ENCODE data around the gene GOLGA5. TPM values are rescaled to one million over a fixed set of nuclear protein-coding genes. Genes with fewer than 3 reads are reported as not detected.
"Not testable (repeated sequence)": the region's sequence is repeated elsewhere in the genome, so short reads cannot be mapped to it uniquely, and the experiment has no call there.

GOLGA5 gene
- total RNA-seq, 1 donor from 2014 or later, result 28.7 TPM

DNA sequence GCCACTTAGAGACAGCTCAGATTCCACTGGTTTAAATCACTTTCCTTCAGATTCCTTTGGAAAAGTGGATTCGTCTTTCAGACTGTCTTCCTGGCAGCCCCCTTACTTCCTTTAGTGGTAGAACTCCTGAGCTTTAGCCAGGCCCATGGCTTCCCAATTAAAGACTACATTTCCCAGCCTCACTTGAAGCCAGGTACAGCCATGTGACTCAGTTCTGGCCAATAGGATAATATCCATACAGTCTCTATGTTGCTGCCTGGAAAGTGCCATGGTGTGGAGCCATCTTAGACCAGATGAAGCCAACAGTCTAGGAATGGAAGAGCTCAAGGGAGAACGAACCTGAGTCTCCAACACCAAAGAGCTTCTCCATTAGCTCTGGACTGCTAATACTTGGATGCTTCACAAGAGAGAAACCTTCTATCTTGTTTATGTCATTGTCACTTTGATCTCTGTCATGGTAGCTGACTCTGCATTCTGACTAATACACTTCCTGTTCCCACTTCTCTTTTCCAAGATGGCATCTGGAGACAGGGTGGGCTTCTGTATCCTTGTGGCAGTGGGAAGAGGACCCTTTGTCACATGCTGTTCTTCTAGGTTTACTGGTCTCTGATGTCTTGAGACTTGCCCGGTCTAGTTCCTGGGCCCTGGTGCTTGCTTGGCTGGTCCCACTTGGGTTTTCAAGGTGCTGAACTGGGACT, 15.1 kb upstream of the GOLGA5 start:
- not testable (repeated sequence) for DNase-seq

DNA sequence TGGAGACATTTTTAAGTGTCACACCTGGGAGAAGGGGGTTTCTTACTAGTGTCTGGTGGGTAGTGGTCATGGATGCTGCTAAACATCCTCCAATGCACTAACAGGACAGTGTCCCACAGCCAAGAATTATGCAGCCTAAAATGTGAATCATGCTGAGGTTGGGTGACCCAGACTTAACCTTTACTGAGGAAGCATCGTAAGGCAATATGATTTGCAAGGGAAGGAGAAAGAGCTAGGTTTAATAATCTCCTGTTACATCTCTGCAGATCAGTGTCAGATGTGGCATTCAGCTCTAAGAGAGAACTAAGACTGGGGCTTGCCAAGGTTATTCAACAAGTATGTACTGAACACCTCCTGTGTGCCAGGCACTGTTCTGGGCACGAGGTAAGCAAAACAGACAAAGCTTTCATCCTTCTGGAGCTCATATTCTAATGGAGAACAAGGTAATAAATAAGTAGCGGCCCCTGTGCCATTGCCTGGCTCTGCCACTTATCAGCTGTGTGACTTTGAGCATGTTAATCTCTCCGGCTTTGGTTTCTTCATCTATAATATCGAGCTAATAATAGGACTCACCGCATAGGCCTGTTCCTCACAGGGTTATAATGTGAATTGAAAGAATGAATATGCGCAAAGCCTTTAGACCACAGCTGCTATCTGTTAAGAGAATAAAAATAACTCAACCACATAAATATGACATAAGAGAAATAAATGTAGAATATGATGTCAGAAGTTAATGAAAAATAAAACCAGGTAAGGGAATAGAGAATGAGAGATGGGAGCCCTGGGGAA, 13.5 kb upstream of the GOLGA5 start:
- DNase-seq, result no peak

DNA sequence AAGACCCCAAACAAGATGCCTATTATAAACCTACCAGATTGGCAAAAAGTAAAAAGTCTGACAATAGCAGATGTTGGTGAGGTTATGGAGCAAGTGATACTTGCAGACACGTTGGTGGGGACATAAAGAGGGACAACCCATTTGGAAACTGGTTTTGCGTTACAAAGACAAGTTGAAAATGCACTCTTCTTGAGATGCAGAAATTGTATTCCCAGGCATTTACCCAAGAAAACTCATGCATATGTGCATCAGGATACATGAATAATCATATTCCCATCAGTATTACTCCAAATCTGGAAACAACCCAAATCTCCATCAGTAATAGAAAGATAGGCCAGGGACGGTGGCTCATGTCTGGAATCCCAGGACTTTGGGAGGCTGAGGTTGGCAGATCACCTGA, 12.8 kb upstream of the GOLGA5 start:
- no peak for DNase-seq

DNA sequence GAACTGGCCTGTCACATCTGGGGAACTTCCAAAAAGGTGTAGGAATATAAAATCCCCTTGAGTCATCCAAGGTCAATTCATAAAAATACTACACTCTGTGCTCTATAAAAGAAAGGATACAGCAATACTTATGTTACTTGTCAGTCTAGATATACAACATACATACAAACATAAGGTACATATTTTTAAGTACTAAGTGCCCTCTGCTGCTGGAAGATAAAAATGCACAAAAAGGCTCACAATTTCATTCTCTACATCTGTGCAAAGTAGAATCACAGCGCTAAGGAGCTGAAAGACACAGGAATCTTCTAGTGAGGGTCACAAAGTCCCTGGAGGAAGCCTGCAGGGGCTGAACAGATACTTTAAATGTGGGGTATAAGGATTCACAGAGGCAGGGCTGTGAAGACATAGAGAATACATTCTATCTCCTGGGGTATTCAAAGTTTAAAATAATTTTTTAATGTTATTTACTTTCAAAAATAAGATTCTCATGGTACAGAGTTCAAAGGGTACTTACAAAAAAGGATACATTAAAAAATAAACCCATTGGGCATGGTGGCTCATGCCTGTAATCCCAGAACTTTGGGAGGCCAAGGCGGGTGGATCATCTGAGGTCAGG, 10.2 kb upstream of the GOLGA5 start:
- no peak for DNase-seq

DNA sequence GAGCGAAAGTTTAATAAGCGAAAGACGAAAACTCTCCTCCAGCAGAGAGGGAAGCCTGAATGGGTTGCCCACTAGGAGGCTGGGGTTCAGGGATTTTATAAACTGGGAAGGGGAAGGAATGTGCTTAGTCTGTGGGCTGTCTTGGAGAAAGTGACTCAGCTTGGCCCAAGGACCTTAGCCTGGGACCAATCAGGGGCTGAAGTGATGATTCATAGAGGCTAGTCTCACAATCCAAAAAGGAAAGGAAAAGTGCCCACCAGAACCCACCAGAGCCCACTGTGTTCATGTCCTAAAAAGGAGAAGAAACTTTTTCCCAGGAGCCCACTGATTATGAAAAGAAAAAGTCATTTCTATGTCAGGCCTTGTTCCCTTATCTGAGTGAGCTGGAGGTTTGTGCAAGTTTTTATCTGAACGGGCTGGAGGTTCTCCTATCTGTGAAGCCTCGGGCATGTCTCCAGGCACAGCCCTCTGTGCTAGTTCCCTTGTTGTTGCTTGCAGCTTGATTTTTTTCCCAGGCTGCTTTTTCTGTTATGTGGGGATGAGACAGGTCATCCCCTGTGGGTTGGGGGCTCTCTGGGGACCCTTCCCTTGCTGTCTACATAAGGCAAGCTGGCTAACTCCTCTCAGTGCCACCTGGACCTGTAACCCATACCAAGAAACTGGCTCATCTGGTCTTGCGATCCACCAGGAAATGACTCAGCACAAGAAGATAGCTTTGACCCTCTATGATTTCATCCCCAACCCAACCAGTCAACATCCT, 8.3 kb upstream of the GOLGA5 start:
- DNase-seq, result no peak

DNA sequence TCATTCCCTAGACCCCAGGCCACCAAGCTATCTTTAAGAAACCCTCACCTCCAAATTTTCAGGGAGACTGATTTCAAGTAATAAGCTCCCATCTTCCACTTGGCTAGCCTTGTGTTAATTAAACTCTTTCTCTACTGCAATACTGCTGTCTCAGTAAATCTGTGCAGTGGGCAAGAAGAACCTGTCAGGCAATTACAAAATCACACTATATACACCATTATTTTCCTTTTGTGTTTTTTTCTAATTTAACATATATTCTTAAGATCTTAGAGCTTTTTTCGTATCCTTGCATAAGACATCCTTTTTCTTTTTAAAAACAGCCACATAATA, 7.7 kb upstream of the GOLGA5 start:
- DNase-seq, result no peak

DNA sequence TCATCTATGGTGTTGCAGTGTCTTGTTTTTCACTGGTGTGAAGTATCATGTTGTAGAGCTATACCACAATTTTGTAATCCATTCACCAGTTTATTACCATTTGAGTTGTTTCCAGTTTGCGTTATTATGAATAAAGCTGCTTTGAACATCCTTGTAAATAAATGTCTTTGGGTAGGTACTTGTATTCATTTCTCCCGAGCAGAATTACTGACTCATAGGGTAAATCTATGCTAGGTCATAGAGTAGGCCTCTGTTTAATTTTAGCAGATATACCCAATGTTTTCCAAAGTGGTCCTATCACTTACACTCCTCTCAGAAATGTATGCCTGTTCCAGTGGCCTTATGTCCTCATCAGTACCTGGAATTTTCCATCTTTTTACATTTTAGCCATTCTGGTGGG, 6.6 kb upstream of the GOLGA5 start:
- no peak for DNase-seq

DNA sequence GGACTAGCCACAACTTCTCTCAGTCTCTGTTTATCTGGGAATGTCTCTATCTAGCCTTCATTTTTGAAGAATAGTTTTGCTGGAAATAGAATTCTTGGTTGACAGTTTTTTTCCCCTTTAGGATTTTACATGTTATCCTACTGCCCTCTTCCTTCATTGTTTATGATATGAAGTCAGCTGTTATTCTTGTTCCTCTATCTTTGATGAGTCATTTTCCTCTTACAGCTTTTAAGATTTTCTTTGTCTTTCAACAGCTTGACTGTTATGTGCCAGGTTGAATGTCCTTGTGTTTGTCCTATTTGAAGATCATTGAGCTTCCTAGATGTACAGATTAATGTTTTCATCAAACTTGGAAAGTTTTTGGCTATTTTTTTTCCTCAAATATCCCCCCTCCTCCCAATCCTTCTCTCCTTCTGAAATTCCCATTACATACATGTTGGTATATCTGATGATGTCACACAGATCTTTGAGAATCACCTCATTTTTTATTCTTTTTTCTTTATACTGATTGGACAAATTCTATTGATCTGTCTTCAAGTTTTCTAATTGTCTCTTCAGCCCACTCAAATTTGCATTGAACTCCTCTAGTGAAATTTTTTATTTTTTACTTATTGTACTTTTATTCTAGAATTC, 4.5 kb upstream of the GOLGA5 start:
- no peak for DNase-seq

DNA sequence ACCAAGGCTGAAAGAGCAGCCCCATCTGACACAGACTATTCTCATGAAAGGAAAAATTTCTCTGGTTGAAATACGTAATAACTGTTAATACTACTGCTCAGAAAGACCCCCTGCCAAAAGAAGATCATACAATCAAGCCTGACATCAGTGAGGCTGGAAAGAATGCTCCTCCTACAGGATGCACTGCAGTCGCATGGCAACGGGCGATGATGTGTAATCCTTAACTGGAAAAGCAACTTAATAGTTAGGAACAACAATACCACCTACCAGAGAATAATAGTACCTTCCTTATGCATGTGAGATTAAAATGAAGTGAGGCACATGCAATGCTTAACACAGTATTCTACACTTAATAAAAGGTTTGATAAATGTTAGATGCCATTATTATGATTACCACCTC, 1.2 kb upstream of the GOLGA5 start:
- no peak for DNase-seq

DNA sequence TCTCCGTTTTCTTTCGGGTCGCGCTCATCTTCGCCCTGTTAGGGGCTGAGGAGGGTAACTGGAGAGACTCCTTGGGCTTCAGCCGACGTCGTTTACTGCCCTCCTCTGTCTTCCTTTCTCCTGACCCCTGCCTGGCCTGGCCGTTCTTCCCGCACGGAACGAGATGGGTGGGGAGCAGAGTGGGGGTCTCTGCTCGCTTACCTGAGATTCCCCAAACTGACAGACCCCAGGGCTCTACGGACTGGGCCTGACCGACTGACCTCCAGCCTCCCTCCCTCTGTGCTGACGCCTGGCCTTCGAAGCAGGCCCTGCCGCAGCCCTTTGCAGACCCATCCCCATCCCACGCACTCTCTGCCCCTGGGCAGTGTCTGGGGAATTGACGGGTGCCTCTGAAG, 439 bp downstream of the GOLGA5 start:
- DNase-seq, result no peak

DNA sequence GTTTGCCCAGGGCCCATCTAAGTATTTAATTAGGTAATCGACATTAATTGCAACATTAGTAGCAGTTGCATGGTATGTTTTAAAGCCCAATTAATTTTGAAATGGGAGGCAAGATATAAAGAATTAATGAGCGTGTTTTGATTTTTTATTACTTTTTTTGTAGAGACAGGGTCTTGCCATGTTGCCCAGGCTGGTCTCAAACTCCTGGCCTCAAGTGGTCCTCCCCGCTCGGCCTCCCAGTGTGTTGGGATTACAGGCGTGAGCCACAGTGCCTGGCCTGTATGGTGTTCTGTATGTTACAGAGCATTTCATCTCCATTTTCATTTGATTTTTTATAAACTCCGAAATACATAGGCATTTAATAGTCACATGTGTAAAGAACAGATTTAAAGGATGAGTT, 856 bp downstream of the GOLGA5 start:
- DNase-seq, result no peak

DNA sequence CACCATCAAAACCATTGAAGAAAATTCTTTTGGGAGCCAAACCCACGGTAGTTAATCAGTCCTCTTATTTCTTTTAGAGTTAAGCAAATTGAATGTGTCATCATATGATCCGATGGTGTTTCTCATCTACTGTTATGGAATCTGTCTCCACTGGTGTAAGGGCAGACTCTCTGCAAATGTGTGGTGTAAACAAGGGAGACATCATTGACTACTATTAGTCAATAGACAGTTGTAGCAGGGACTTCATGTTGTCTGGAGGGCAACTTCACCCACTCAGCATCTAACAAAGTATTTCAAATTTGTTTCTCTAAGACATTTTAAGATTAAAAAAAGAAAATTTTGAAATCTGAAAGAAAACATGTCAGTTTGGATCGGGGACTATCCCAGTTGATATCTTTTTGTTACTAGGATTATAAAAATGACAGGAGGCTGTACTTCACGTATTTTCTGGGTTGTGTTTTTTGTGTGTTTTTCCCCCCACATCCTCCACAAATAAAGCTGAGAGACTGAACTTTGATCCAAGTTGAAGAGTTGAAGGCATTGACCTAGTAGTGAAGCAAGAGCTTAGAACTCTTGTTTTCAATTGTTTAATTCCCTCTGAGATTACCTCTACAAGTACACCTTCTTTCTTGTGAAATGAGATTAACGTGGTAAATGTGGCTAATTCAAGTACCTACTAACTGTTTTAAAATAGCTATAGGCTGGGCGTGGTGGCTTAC, 4.0 kb downstream of the GOLGA5 start:
- no peak for DNase-seq

DNA sequence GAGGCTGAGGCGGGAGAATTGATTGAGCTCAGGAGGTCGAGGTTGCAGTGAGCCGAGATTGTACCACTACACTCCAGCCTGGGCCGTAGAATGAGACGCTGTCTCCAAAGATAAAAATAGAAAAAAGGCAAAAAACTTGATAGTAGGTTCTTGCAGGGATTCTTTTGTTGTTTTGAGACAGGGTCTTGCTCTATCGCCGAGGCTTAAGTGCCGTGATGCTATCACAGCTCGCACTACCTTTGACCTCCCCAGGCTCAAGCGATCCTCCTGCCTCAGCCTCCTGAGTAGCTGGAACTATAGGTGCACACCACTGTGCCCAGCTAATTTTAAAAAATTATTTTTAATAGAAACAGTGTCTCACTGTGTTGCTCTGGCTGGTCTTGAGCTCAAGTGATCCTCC, 4.7 kb downstream of the GOLGA5 start:
- DNase-seq, result no peak

DNA sequence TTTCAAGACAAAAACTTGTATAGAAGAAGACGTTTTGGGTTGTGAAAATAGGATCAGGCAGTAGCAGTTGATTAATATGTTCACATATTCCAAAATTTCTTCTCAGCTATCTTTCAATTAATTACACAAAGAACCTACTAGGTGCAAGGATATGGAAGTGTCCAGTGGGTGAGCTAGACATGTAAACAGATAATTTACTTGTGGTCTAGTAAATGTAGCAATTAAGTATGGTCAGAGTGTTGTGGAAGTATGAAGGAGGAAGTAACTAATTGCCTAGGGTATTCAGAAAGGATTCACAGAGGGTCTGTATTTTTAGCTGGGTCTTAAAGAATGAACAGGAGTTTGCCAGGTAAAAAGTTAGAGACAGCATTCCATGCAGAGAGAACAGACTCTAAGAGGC, 5.9 kb downstream of the GOLGA5 start:
- no peak for DNase-seq

DNA sequence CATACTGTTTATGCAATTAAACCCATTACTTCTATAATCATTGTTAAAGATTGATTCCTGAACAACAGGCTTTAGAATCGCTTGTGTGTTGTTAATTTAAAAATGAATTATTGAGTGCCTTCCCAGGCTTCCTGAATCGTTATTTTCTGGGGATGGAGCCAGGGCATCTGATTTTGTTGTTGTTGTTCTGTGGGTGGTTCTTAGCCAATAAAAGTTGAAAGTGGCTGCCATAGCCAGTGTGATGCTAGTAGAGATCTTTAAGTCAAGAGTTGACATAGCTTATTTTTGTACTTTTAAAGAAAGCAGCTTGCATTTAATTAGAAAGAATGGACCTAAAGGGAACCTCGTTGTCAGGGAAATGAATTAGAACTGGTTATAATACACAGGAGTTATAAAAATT, 6.4 kb downstream of the GOLGA5 start:
- DNase-seq, result no peak

DNA sequence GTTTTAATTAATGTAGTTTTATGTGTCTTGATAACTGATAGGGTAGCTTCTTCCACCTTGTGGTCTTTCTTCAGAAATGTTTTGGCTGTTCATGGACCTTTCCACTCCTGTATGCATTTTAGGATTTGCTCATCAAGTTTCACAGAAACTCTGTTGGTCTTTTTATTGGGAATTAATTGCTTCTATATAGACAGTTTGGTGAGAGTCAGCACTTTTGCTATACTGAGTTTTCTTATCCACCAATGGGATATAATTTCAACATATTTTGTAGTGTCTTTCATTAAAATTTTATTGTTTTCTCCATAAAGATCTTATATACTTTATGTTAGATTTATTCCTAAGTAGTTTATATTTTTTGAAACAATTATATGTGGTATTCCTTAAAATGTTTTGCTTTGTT, 7.8 kb downstream of the GOLGA5 start:
- no peak for DNase-seq

DNA sequence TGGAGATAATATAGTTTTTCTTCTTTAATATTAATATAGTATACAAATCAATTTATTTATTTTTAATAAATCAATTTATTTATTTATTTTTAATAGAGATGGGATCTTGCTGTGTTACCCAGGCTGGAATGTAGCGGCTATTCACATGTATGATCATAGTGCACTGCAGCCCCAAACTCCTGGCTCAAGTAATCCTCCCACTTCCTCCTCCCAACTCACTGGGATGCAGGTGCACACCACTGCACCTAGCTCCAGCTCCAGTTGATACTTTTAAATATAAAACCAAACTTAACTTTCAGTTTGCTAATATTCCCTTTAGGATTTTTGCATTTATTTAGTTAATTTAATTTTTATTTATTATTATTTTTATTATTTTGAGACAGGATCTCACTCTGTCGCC, 8.6 kb downstream of the GOLGA5 start:
- DNase-seq, result no peak

DNA sequence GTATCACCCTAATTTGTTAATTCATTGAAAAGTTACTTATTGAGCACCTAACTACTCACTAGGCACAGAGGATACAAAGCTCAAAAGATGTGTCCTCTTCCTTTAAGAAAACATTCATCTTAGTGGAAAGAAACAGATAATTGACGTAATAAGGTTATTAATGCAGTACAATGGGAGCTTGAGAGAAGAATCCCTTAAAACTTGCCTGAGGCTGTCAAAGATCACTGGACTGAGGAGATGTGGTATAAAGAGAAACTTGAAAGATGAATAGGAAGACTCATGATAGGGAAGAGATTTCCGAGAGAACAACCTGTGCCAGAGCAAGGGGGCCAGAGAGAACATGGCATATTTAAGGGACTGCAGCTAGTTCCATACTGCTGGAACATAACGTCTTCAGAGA, 19.1 kb downstream of the GOLGA5 start:
- DNase-seq, result no peak

DNA sequence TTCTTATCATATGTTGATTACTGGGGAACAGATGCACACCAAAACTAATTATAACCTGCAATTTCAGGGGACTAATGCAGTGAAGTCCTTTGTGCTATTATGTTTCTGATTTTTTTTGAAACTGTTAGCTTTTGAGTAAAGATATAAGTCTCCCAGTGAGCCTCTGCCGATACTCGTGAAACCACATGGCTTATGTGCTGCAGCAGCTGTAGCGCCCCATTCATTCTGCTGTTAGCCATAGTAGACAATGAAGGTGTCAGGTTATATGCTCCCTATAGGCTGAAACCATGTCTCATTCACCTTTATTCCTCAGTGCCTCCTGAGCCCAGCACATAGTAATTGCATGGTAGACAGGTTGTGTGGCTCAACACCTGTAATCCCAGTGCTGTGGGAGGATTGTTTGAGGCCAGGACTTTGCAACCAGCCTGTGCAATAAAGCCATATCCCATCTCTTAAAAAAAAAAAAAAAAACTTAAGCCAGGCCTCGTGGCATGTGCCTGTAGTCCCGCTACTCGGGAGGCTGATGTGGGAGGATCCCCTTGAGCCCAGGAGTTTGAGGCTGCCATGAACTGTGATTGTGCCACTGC, 25.0 kb downstream of the GOLGA5 start:
- no peak for DNase-seq

DNA sequence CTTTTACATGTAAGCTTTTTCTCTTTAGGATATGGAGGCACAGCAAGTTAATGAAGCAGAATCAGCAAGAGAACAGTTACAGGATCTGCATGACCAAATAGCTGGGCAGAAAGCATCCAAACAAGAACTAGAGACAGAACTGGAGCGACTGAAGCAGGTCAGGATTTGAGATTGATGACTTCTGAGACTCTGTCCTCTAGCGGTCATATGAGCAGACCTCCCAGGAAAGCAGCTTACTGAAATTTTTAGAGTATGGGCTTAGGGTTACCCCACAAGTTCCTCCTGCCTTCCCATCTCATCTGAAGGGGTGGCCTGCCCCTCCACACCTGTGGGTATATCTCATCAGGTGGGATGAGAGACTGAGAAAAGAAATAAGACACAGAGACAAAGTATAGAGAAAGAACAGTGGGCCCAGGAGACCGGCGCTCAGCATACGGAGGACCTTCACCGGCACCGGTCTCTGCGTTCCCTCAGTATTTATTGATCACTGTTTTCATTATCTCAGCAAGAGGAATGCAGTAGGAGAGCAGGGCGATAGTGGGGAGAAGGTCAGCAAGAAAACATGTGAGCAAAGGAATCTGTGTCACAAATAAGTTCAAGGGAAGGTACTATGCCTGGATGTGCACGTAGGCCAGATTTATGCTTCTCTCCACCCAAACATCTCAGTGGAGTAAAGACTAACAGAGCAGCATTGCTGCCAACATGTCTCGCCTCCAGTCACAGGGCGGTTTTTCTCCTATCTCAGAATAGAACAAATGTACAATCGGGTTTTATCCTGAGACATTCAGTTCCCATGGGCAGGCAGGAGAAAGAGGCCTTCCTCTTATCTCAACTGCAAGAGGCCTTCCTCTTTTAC, 25.8 kb downstream of the GOLGA5 start:
- not testable (repeated sequence) for DNase-seq

DNA sequence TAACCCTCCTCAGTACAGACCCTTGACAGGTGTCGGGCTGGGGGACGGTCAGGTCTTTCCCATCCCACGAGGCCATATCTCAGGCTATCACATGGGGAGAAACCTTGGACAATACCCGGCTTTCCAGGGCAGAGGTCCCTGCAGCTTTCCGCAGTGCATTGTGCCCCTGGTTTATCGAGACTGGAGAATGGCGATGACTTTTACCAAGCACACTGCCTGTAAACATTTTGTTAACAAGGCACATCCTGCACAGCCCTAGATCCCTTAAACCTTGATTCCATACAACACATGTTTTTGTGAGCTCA, 26.4 kb downstream of the GOLGA5 start:
- not testable (repeated sequence) for DNase-seq
